Measurements from ENCODE around the gene P3H1.

Gene P3H1

DNA sequence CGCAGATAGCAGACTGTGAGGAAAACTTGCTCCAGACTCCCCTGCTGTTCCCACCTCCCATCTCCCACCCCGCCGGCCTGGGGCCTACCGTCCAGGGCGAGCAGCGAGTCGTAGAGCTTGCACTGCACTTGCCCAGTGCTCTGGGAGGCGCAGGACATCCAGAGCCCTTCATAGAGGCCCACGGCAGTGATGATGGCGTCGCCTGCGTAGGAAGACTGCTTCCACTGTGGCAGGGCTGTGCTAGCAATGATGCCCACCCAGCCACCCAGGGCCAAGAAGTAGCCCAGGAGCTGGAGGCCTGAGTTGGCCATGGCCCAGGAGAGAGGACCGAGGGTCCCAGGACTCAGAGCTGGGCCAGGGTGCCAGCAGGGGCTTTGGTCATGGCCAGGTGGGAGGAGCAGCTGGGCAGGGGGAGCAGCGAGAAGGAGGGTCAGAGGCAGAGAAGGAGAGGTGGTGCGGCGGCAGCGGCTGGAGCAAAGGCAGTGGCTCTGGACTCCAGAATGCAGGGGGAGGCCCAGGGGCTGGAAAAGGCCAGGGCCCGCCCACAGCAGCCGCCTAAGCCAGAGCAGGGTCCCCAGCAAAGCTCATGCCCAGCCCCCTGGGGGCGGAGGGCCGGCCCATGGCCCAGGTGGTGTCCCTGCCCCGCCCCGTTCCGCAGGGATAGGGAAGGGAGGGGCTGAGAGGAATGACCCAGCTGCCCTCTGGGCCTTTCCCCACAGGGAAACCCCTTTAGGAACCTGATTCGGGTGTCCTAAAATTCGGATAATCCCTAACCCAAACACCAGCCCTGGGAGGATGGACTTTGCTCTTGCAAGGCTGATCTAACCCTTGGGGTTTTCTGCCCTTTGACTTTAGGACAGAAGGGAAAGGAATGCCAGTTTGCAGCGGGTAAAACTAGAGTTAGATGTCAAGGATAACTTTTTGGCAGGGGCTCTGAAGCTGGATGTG, 26.8 kb downstream of the P3H1 start, which contains the start of gene CLDN19:
Gene CLDN19, minus strand, starts transcription at position 484 of the 948 bp plus-strand sequence. Its CDS starts 173 bp downstream, at position 311.
- TF ChIP-seq CTCF (IDR thresholded peaks at IDR 0.05; ENCODE audit: low read length, missing control alignments), result no peak
- H3K4me3 ChIP-seq (replicated peaks; ENCODE audit: low read depth, low read length), result no peak within 1 kb of the TSS
- DNase-seq (ENCODE audit: low read depth), result no peak

GRCh38 chr1:42738678-42739226, 28.1 kb downstream of the P3H1 start:
- no peak for DNase-seq (ENCODE audit: low read depth)
- TF ChIP-seq CTCF (IDR thresholded peaks at IDR 0.05; ENCODE audit: low read length, missing control alignments), result no peak
- no peak overlapping the region for H3K4me3 ChIP-seq (replicated peaks; ENCODE audit: low read depth, low read length)

- TF ChIP-seq CTCF (IDR thresholded peaks at IDR 0.05; ENCODE audit: low read length, missing control alignments), result no peak
- DNase-seq (ENCODE audit: low read depth), result no peak
- H3K4me3 ChIP-seq (replicated peaks; ENCODE audit: low read depth, low read length), result no peak overlapping the region
Observed at GRCh38 chr1:42737986-42738677, 28.7 kb downstream of the P3H1 start.

GRCh38 chr1:42737257-42737656, 29.6 kb downstream of the P3H1 start:
- no peak for TF ChIP-seq CTCF (IDR thresholded peaks at IDR 0.05; ENCODE audit: low read length, missing control alignments)

DNA sequence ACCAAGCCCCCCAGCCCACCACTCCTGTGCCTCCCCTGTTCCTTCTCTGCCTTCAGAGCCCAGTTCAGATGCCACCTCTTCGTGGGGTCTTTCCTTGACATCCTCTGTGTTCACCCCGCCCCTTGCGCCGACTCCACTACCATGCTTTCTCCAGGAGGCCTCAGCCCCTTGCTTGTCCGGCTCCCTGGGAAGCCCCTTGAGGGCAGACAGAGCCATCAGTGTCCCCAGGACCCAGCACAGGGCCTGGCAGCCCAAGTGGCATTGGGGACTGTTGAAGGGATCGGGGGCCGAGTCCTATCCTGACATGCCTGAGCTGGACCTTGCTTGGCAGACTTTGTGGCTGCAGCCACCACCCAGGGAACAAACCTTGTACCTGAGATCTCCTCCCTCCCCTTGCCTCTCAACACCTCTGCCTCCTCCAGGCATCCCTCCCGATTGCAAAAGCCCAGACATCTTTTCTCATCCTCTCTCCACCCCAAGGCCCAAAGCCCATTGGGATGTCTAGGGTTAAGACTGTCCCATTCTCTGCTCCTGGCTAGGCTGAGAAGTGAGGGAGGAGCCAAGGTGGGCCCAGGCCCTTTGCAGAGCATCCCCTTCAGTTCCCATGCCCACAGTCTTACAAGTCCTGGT, 30.1 kb downstream of the P3H1 start:
- no peak for DNase-seq (ENCODE audit: low read depth)
- H3K4me3 ChIP-seq (replicated peaks; ENCODE audit: low read depth, low read length), result no peak overlapping the region
- TF ChIP-seq CTCF (IDR thresholded peaks at IDR 0.05; ENCODE audit: low read length, missing control alignments), result no peak

More at GRCh38 chr1:42737257-42737656, 29.6 kb downstream of the P3H1 start:
- DNase-seq (ENCODE audit: low read depth), result no peak
- no peak overlapping the region for H3K4me3 ChIP-seq (replicated peaks; ENCODE audit: low read depth, low read length)

DNA sequence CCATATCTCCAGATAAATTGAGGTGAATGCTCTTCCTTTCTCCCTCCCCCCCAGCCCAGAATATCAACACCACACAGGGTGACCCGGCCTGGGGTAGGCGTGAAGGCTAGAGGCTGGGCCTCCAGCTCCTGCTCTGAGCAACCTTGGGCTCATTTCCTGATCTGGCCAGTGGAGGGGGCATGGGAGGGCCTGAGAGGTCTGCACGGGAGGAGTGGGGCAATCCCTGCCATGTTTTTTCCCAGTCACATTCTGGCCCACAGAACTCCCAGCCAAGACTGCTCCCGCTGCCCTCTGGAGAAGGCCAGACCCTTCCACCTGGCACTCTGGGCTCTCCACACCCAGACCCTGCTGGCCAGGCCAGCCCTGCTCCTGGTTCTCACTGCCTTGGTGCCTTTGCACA, 30.7 kb downstream of the P3H1 start:
- peak; percentile 49 for TF ChIP-seq CTCF (IDR thresholded peaks at IDR 0.05; ENCODE audit: low read length, missing control alignments)
- no peak overlapping the region for H3K4me3 ChIP-seq (replicated peaks; ENCODE audit: low read depth, low read length)
- peak; percentile 43 for DNase-seq (ENCODE audit: low read depth)

Data from fibroblast of pulmonary artery (primary cell).